GM19455 (cell line): ENCODE measurements around the gene ZCWPW1.
A peak's percentile ranks its signal among the peaks of the same experiment; 100 is the strongest.
"Not testable (repeated sequence)": the region's sequence is repeated elsewhere in the genome, so short reads cannot be mapped to it uniquely, and the experiment has no call there.

Experiments
- ATAC-seq: cut with Tn5 transposase; IDR thresholded peaks from one replicate; pipeline ENCODE4 v1.9.1; 2021; ENCODE audit not compliant: unreplicated experiment

ZCWPW1 gene

DNA sequence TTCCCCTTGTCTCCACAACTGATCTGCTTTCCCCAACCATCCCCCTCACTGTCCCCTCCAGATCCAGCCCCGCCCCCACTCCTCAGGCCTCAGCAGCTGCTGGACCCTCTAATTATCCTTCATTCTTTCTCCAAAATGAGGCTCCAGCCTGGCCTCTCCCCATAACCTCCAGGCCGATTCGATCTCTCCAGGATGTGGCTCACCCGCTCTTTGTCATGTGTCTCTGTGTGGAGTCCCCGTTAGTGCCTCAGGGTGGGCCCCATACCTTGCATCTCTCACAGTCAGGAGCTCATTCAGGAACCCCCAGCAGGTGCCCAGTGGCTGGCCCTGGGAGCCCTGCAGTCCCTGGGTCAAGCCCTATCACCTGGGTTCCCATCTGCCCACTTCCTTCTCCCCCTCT lies 53.9 kb downstream of the ZCWPW1 start:
- no peak for ATAC-seq

DNA sequence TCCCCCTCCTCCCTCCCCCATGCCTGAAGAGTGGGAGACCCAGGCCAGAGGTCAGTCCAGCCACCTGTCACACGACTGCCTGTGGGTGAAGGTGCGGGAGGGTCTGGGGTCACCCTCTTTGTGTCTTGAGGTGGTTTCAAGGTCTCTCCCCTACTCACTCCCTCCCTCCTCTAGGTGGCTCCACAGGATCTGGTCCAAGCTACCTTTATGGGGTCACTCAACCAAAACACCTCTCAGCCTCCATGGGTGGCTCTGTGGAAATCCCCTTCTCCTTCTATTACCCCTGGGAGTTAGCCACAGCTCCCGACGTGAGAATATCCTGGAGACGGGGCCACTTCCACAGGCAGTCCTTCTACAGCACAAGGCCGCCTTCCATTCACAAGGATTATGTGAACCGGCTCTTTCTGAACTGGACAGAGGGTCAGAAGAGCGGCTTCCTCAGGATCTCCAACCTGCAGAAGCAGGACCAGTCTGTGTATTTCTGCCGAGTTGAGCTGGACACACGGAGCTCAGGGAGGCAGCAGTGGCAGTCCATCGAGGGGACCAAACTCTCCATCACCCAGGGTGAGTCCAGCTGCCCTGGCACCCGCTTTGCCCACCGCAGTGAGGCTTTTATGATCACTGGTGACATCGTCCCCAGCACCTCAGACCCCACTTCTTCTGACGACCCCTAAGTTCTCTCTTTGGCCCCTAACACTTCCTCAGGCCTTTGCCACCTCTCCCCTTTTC lies 54.5 kb downstream of the ZCWPW1 start:
- not testable (repeated sequence) for ATAC-seq

DNA sequence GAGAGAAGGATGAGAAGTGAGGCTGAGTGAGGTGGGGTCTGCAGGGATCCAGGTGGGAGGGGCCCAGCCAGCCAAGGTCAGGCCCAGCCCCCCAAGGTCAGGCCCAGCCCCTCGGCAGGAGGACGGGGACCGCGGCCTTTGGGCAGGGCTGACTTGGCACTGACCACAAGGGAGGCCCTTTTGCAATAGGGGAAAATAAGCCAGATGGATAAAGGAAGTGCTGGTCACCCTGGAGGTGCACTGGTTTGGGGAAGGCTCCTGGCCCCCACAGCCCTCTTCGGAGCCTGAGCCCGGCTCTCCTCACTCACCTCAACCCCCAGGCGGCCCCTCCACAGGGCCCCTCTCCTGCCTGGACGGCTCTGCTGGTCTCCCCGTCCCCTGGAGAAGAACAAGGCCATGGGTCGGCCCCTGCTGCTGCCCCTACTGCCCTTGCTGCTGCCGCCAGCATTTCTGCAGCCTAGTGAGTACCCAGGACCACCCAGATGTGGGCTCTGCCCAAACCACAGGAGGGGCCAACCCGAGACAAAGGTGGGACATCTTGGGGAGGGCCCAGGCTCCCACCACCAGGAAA lies 55.2 kb downstream of the ZCWPW1 start, which contains the start of gene PILRA:
TSS of gene PILRA (plus strand) at position 227 of the 571 bp plus-strand sequence. CDS start at position 397, 170 bp downstream.
- no peak for ATAC-seq

DNA sequence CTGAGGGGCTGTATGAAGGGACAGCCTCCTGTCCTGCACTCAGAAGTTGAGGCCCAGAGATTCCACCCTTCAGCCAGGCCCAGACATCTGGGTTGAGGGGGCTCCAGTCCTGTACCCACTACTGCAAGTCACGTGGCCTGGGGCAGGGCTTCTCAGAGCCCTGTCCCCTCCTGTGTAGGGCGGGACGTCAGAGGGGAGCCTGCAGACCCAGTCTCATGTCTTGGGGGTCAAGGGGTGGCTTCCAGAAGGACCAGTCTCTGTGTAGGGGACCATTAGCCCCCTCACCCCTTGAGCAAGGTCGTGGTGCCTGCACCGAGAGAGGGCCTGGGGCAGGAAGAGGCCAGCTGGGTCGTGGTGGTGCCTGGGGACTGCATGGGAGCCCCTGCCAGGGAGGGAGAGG lies 55.8 kb downstream of the ZCWPW1 start:
- ATAC-seq: no peak

DNA sequence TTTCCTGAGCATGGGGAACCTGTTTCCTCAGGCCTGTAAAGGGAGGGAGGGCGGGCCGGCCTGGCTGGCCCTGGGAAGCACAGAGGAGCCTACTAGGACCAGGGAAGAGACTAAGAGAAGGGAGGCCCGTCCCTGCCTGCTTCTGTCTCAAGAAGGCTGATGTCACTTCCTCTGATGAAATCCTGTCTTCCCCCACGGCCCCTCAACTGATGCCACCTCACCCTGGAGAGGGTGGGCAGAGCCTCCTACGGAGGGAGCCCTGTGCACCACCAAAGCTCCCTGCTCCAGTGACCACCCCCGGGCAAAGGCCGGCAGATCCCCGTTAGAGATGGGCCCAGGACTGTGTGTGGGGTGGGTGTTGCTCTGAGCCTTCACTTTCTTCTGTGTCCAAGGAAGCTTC lies 56.2 kb downstream of the ZCWPW1 start:
- ATAC-seq: no peak

DNA sequence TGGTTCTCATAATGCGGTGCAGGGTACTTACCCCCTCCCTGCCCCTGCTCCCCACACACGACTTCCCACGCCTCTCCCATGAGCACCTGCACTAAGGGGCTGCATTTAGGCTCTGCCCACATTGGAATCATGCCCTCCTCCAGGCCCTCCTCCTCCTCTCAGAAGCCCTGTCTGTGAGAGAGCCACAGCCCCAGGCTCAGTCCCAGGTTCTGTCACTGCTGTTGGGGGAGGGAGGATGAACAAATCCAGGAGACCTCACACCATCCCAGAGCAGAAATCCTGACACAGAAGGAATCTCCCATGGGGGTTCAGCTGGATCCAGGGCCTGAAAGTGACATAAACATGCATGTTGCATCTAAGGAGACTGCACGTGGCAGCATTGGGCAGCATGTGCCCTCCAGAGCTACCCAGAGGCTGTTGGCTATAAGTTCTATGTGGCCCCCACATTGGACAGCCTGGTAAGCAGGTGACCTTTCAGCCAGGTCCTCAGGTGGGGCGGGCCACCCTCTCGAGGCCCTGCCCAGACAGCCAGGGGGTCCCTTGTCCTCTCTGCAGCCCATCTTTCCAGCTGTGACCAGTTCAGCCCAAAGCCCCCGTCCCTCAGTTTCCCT lies 56.8 kb downstream of the ZCWPW1 start:
- no peak for ATAC-seq

DNA sequence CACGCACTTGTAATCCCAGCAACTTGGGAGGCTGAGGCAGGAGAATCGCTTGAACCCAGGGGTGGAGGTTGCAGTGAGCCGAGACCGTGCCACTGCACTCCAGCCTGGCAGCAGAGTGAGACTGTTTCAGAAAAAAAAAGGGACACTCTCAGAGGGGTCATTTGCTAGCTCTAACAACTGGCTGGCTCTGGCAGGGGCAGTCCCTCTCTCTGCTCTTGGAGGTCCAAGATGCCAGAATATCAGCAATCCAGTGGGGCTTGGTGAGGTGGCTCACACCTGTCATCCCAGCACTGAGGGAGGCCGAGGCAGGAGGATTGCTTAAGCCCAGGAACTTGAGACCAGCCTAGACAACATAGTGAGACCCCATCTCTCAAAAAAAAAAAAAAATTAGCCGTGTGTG lies 57.8 kb downstream of the ZCWPW1 start:
- ATAC-seq: no peak

DNA sequence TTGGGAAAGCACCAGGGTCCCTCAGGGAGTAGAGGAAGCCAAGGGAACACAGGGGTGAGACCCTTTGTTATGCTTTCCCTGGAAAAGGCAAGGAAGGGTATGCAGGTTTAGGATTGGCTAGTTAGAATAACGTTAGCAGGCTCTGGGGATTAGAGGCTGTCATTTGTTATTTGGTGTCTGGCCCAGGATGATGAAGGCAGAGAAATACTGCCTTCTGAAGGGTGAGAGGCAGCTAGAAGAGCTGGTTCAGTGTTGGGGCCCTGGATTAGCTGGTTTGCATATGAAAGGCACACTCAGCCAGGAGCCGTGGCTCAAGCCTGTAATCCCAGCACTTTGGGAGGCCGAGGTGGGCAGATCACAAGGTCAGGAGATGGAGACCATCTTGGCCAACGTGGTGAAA lies 58.2 kb downstream of the ZCWPW1 start:
- ATAC-seq: no peak

DNA sequence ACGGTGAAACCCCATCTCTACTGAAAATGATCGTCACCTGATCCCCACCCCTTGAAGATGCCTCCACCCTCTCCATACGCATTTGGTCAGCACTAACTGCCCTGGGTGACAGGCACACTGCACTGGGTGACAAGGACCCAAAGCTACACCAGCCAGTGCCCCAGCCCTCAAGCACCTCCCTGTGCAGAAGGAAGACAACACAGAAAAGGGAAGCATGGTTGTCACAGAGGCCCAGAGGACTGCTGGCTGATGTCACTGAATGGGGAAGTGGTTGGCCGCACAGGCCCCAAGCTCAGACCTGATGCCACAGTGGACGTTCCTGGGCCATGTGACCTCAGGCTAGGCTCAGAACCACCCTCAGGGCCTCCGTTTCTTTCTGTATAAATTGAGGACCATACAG lies 59.4 kb downstream of the ZCWPW1 start:
- peak; percentile 55 for ATAC-seq

DNA sequence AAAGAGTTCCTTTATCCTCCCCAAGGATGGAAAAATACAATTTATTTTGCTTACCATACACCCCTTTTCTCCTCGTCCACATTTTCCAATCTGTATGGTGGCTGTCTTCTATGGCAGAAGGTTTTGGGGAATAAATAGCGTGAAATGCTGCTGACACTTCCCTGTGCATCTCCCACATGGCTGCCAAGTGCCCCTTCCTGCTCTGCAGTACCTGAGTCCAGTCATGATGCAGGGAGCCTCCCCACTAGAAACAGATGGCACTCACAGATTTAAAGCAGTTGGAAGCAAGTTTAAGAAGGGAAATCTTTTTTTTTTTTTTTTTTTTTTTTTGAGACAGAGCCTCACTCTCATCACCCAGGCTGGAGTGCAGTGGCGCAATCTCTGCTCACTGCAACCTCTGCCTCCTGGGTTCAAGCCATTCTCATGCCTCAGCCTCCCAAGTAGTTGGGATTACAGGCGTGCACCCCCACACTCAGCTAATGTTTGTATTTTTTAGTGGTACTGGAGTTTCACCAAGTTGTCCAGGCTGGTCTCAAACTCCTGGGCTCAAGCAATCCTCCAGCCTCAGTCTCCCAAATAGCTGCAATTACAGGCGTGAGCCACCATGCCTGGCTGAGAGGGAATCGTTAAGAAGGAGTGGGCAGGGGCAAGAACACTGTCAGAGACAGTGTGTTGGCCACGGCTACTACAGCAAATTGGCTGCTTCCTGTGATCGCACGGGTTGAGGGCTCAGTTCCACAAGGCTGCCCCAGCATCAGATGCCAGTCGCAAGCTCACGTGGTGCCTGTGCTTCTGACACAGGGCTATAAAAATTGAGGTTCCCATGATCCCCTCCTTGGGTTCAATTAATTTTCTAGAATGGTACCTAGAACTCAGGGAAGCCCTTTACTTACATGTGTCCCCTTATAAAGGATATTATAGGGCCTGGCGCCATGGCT lies 60.6 kb downstream of the ZCWPW1 start:
- no peak for ATAC-seq

DNA sequence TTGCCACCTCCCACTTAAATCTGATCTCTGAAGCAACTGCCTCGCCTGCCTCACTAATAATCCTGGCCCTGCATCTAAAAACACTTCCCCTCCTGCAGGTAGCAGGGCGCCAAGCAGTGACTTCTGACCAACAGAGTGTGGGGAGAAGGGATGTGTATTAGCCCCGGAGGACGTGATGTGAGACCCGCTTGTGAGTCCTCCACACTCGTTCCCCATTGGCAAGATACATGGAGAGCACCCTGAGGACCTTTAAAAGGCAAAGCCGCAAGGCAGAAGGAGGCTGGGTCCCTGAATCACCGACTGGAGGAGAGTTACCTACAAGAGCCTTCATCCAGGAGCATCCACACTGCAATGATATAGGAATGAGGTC lies 61.3 kb downstream of the ZCWPW1 start:
- ATAC-seq: no peak

DNA sequence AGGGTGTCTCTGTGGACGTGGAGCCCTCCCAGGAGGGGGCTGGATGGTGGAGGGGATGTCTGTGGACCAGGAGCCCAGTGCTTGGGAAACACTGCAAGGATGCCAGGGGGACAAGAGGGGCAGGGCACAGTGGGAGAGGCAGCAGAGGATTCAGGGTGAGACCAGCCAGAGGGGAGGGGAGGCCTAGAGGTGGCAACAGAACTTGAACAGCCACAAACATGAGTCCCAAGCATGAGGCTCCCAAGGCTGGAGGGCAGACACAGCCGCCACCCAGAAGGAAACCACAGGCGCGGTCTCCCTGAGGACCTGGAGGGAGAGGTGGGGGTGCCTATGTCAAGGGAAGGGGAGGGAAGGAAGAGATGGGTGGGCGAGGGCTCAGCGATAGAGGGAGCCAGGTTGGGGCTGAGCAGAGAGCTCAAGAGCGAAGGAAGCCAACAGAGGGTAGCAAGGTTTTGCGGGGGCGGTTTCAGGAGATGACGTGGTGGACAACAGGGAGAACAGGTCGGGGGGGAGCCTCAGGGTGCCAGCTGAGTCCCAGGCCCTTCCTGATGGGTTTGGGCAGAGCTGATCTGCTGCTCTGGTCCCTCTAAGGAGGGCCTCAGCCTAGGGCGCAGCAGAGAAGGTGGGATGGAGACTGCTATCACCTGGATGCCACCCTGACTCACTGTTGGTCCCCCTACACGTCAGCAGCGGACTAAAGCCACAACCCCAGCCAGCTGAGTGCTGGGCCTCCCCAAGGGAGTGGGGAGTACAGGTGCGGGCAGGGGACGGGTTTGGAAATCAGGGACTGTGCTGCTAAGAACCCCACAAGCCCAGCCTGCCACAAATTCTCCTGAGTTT lies 61.9 kb downstream of the ZCWPW1 start:
- no peak for ATAC-seq

DNA sequence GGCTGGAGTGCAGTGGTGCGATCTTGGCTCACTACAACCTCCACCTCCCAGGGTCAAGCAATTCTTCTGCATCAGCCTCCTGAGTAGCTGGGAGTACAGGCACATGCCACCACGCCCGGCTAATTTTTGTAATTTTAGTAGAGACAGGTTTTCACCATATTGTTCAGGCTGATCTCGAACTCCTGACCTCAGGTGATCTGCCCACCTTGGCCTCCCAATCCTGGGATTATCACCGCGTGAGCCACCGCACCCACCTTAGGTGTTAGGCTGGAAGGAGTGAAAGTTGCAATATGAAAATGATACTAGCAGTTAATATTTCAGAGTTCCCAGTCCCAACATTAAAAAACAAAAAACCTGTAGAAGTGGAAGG lies 62.5 kb downstream of the ZCWPW1 start:
- ATAC-seq: not testable (repeated sequence)

DNA sequence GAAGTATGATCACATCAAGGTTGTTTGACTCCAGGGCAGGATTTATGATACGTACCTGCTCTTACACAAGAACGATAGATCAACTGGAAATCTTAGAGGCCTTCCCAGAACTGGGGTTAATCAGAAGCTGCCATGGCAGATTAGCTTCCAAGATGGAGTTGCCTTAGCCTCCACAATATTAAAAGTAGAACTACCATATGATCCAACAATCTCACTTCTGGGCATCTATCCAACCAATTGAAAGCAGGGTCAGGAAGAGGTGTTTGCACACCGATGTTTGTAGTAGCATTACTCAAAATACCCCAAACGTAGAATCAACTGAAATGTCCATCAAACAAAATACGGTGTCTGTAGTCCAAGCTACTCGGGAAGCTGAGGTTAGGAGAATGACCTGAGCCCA lies 64.0 kb downstream of the ZCWPW1 start:
- no peak for ATAC-seq

DNA sequence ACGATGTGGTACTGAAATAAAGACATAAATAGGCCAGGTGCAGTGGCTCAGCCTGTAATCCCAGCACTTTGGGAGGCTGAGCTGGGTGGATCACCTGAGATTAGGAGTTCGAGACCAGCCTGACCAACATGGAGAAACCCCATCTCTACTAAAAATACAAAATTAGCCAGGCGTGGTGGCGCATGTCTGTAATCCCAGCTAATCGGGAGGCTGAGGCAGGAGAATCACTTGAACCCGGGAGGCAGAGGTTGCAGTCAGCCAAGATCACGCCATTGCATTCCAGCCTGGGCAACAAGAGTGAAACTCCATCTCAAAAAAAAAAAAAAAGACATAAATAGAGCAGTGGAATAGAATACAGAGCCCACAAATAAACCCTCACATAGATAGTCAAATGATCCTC lies 64.7 kb downstream of the ZCWPW1 start:
- ATAC-seq: not testable (repeated sequence)

DNA sequence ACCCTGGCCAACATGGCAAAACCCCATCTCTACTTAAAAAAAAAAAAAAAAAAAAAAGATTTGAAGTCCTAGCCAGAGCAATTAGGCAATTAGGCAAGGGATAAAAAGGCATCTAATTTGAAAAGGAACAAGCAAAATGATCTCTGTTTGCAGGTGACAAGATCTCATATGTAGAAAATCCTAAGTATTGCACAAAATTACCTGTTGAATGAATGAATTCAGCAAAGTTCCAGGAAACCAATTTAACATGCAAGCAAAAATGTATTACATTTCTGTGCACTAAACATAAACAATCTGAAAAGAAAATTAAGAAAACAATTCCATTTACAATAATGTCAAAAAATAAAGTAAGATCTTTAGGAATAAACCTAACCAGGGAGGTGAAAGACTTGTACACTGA lies 65.4 kb downstream of the ZCWPW1 start:
- ATAC-seq: no peak

DNA sequence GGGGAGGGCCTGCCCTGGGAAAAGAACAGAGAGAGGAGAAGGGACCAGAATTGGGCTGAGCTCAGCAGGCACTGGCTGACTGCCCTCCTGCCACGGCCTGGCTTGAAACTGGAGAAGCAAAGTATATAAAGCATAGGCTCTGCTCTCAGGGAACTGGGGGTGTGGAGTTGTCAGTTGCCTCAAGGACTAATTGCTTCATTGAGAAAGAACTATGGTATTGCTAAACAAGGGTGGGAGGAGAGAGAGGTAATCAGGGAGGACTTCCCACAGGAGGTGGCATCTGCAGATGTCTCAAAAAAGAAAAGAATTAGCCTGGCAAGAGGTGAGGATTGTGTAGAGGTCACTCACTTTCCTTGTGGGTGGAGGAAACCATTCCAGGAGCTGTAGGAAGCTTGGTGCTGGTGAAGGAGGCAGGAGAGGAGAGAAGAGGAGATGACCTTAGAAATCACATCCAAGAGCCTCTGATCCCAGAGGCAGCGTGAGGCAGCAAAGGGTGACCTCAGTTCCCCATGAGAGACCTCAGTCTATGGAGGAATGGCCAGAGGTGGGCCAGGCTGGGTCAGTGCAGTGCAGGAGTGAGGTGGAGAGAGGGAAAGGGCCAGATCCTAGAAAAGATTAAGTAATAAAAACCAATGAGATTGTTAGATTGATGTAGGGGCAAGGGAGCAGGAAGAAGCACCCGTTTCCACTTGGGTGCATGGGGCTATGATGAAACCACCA lies 68.2 kb downstream of the ZCWPW1 start:
- no peak for ATAC-seq

DNA sequence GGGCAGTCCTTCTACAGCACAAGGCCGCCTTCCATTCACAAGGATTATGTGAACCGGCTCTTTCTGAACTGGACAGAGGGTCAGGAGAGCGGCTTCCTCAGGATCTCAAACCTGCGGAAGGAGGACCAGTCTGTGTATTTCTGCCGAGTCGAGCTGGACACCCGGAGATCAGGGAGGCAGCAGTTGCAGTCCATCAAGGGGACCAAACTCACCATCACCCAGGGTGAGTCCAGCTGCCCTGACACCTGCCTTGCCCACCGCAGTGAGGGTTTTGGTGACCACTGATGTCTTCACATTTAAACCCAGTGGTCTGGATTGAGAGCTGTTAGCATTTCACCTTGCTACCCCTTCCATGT lies 69.7 kb downstream of the ZCWPW1 start:
- no peak for ATAC-seq

DNA sequence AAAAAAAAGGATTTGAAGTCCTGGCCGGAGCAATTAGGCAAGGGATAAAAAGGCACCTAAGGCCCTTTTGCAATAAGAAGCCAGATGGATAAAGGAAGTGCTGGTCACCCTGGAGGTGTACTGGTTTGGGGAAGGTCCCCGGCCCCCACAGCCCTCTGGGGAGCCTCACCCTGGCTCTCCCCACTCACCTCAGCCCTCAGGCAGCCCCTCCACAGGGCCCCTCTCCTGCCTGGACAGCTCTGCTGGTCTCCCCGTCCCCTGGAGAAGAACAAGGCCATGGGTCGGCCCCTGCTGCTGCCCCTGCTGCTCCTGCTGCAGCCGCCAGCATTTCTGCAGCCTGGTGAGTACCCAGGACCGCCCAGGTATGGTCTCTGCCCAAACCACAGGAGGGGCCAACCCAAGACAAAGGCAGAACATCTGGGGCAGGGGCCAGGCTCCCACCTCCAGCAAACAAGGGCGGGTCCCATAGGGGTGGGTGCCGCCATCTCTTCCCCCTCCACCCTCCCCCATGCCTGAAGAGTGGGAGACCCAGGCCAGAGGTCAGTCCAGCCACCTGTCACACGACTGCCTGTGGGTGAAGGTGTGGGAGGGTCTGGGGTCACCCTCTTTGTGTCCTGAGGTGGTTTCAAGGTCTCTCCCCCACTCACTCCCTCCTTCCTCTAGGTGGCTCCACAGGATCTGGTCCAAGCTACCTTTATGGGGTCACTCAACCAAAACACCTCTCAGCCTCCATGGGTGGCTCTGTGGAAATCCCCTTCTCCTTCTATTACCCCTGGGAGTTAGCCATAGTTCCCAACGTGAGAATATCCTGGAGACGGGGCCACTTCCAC lies 70.3 kb downstream of the ZCWPW1 start, which contains the start of gene PILRB:
TSS of gene PILRB (plus strand) at position 91 of the 830 bp plus-strand sequence. CDS start at position 277, 186 bp downstream.
- ATAC-seq: no peak
